PC-3 (cell line): ENCODE measurements around the gene WNK2.

ENCODE experiments used
- EZH2 ChIP-seq: fragments of 300-600 bp; sonication (generic); IDR thresholded peaks from one replicate; pipeline ENCODE4 v1.6.1; 2017; ENCODE audit warnings: antibody characterized with exemption, mild to moderate bottlenecking, low read length; ENCODE audit not compliant: unreplicated experiment
- TF ChIP-seq, protein P1 (sequence below): fragments of 300-600 bp; sonication (generic); conservative IDR thresholded peaks from 2 replicates; pipeline ENCODE4 v1.5.1; 2017; ENCODE audit warnings: antibody characterized with exemption, low read depth, mild to moderate bottlenecking, low read length

- TF ChIP-seq, protein P1, sequence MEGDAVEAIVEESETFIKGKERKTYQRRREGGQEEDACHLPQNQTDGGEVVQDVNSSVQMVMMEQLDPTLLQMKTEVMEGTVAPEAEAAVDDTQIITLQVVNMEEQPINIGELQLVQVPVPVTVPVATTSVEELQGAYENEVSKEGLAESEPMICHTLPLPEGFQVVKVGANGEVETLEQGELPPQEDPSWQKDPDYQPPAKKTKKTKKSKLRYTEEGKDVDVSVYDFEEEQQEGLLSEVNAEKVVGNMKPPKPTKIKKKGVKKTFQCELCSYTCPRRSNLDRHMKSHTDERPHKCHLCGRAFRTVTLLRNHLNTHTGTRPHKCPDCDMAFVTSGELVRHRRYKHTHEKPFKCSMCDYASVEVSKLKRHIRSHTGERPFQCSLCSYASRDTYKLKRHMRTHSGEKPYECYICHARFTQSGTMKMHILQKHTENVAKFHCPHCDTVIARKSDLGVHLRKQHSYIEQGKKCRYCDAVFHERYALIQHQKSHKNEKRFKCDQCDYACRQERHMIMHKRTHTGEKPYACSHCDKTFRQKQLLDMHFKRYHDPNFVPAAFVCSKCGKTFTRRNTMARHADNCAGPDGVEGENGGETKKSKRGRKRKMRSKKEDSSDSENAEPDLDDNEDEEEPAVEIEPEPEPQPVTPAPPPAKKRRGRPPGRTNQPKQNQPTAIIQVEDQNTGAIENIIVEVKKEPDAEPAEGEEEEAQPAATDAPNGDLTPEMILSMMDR, result no peak
- no peak for TF ChIP-seq EZH2
Measured at GRCh38 chr9:93317495-93318094, 133.7 kb downstream of the WNK2 start.
